ENCODE measurements around the gene RASSF5. TPM values are rescaled to one million over a fixed set of nuclear protein-coding genes. Genes with fewer than 3 reads are reported as not detected.
A peak's percentile ranks its signal among the peaks of the same experiment; 100 is the strongest.

RASSF5 gene
- total and polyA plus RNA-seq, 9 of the 15 experiments (the other 6 are each of a cell fraction or from before 2014, with no cell fraction given): 6.1 to 41.0 (median 25.2) TPM

GRCh38 chr1:206544562-206545257 is 37.4 kb downstream of the RASSF5 start (continued):
- peak; percentile 40 for TF ChIP-seq GABPB1 (CRISPR knock-in tag; IDR thresholded peaks at IDR 0.05)
- TF ChIP-seq CBX1 (IDR thresholded peaks at IDR 0.05; ENCODE audit: low read depth): 0 out of 2 replicates have a peak, but pooled peaks have one; percentile 36
- TF ChIP-seq SOX6 (IDR thresholded peaks at IDR 0.05): peak; percentile 31; the same call in 1 of the 2 replicates
- no peak for TF ChIP-seq GABPA (tag; conservative IDR thresholded peaks at IDR 0.05; ENCODE audit: low read depth)
- TF ChIP-seq RFX5 (IDR thresholded peaks at IDR 0.05; ENCODE audit: low read depth, low read length): no peak
- no peak for TF ChIP-seq ZFPM2 (CRISPR knock-in tag; IDR thresholded peaks at IDR 0.05)
- TF ChIP-seq ZNF384 (IDR thresholded peaks at IDR 0.05; ENCODE audit: low read depth, low read length): peak; percentile 93
- no peak for TF ChIP-seq PURB (CRISPR knock-in tag; IDR thresholded peaks at IDR 0.05; ENCODE audit: low read depth)
- TF ChIP-seq KLF10 (CRISPR knock-in tag; IDR thresholded peaks at IDR 0.05): no peak
- no peak for TF ChIP-seq MTF1 (CRISPR knock-in tag; IDR thresholded peaks at IDR 0.05; ENCODE audit: borderline replicate concordance)
- TF ChIP-seq CREM (IDR thresholded peaks at IDR 0.05; ENCODE audit: low read depth): peak; percentile 86
- TF ChIP-seq CXXC5 (CRISPR knock-in tag; IDR thresholded peaks at IDR 0.05): peak; percentile 49
- TF ChIP-seq EZH2 (IDR thresholded peaks at IDR 0.05; ENCODE audit: borderline replicate concordance, low read depth, low read length): no peak
- TF ChIP-seq ZNF274 (IDR thresholded peaks at IDR 0.05; ENCODE audit: borderline replicate concordance, low read depth, low read length): no peak
- TF ChIP-seq LCOR (CRISPR knock-in tag; IDR thresholded peaks at IDR 0.05): peak; percentile 78; the same call in 1 of the 2 replicates
- TF ChIP-seq AFF1 (IDR thresholded peaks at IDR 0.05; ENCODE audit: low read depth in 1 of 2, partially characterized antibody in 2 of 2): peak in 1 of 2 experiments; percentile 63
- TF ChIP-seq ELK3 (CRISPR knock-in tag; IDR thresholded peaks at IDR 0.05): 0 out of 2 replicates have a peak, but pooled peaks have one; percentile 63
- TF ChIP-seq KLF1 (tag; IDR thresholded peaks at IDR 0.05): no peak
- peak; percentile 76 for TF ChIP-seq VEZF1 (CRISPR knock-in tag; IDR thresholded peaks at IDR 0.05)
- no peak for TF ChIP-seq RBM15 (IDR thresholded peaks at IDR 0.05; ENCODE audit: insufficient read depth, low read length)

All from K562 (cell line).